Stimulated activated CD8-positive, alpha-beta memory T cell treated with anti-CD3 and anti-CD28 coated beads, Interleukin-15, amount 100 ng/mL, for 4 hours (primary cell): Measurements from ENCODE around the gene B3GALT5.
"Not testable (repeated sequence)": the region's sequence is repeated elsewhere in the genome, so short reads cannot be mapped to it uniquely, and the experiment has no call there.

Experiments used
- DNase-seq, 2 donors: peaks; one replicate each; pipeline ENCODE4 v3.0.0-alpha.2; 2020; ENCODE audit warnings: low read depth in 2 of 2

Gene B3GALT5

GRCh38 chr21:39612233-39613040 is at the start of gene B3GALT5:
Gene B3GALT5 (plus strand): TSS chr21:39612940. CDS start chr21:39660560, 47,620 bp downstream.
- no peak for DNase-seq

- no peak for DNase-seq
Measured at GRCh38 chr21:39564200-39564599, 48.5 kb upstream of the B3GALT5 start.

- no peak for DNase-seq
Measured at GRCh38 chr21:39567180-39567972, 45.4 kb upstream of the B3GALT5 start.

- DNase-seq = no peak
Measured at GRCh38 chr21:39568361-39568760, 44.4 kb upstream of the B3GALT5 start.

- DNase-seq = no peak
Measured at GRCh38 chr21:39575775-39576174, 37.0 kb upstream of the B3GALT5 start.

GRCh38 chr21:39576518-39577128 is 36.1 kb upstream of the B3GALT5 start:
- no peak for DNase-seq

DNA sequence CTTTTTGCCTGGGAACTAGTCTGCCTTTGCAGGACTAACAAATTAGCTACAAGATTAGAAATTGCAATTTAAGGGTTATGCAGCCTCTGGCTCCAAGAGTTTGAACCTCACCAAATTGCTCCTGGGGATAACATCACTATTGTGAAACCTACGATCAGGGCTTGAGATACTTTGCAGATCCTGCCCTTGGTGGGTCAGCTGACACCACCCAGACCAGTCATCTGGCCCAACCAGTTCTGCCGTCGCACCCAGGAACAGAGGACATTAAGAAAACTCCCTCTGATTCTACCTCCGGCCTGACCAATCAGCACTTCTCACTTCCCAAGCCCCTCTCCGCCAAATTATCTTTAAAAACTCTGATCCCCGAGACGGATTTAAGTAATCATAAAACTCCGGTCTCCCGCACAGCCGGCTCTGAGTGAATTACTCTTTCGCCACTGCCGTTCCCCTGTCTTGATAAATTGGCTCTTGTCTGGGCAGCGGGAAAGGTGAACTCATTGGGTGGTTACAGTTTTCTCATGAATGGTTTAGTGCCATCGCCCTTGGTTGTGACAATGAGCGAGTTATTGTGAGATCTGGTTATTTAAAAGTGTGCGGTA is 32.9 kb upstream of the B3GALT5 start:
- DNase-seq = no peak

DNA sequence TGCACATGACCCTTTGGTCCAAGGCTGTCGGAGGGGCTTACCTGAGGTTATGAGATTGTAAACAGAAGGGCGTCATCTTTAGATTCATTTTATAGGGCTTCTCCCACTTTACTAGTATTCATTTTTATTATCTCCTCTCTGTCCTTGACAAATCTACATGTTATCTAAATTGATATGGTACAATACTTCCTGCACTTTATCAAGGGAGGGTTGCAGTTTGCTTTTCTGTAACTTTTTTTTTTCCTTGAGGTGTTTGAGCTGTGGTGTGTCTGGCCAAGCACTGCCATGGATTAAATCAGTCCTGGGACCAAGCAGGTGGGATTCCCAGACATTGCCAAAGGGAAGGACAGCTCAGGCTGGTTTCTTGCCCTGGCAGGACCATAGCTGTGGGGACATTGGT is 32.0 kb upstream of the B3GALT5 start:
- no peak for DNase-seq

DNA sequence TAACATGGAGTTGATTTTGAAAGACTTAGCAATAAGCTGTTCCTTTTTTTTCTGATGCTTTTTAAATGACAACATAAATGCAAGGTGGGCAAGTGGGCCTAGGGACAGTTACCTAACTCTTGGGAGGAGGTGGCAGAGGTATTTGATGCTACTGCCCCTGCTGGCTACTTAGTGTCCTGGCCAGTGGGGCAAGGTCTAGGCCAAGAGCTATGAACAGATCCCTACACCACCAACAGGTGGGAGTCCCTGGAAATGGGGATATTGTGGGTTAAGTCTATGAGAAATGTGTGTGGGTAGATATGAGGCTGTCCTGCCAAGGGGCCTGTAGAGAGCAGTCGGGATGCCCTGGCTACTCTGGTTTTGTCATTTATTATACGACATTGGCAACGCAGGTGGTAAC is 31.3 kb upstream of the B3GALT5 start:
- DNase-seq = no peak

DNA sequence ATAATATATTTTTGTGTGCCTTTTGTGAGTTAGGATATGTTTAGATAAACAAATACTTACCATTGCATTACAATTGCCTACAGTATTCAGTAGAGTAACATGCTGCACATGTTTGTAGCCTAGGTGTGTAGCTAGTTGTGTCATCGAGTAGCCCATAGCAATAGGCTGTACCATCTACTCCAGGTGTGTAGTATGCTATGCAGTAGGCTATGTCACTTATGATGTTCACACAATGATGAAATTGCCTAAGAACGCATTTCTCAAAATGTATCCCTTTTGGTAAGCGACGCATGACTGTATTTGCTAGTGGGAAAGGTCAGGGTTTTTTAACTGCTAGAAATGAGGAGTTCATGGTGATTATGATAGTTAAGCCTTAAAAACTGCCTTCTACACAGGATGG is 30.0 kb upstream of the B3GALT5 start:
- DNase-seq = no peak

DNA sequence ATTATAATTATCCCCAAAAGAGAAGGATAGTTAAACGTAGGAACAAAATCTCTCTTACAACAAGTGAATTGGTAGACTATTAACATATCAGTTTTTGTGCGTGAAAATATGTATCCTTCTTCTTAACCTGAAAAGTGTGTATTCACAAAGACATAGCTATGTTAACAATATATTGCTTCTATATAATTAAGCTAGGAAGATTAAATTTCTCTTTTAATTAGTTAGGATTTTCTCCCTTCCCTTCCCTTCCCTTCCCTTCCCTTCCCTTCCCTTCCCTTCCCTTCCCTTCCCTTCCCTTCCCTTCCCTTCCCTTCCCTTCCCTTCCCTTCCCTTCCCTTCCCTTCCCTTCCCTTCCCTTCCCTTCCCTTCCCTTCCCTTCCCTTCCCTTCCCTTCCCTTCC is 29.2 kb upstream of the B3GALT5 start:
- not testable (repeated sequence) for DNase-seq

DNA sequence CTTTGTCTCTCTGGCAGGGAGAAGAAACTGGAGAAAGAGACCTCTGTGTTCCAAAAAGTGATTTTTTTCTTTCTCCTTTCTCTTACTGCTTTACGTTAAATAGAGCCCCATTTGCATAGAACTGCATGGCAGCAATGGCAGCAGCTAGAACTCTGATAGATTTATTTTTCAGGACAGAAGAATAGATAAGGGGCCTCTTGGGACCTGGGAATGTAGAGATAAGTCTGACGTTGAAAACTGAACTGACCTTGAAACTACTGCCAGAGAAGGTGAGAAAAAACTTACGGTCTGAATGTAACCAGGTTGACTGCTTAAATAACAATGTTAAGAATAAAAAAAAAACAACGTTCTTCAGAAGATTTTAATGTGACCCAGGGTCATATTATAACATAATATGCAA is 25.4 kb upstream of the B3GALT5 start:
- no peak for DNase-seq

DNA sequence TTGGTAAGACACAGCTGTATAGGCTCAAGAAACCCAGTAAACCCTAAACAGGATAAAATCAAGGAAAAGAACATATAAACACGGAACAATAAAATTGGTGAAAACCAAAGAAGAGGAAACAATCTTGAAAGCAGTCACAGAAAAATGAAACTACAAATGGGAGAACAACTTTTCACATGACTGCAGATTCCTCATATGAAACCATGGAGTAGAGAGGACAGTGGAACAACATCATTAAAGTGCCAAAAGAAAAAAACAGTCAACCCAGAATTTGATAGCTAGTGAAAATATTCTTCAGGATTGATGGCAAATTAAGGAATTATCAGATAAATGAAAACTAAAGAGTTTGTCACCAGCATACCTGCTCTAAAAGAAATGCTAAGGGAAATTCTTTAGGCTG is 23.9 kb upstream of the B3GALT5 start:
- DNase-seq = no peak

- no peak for DNase-seq
Measured at GRCh38 chr21:39593522-39593921, 19.2 kb upstream of the B3GALT5 start.

- DNase-seq = no peak
Measured at GRCh38 chr21:39595465-39595864, 17.3 kb upstream of the B3GALT5 start.

DNA sequence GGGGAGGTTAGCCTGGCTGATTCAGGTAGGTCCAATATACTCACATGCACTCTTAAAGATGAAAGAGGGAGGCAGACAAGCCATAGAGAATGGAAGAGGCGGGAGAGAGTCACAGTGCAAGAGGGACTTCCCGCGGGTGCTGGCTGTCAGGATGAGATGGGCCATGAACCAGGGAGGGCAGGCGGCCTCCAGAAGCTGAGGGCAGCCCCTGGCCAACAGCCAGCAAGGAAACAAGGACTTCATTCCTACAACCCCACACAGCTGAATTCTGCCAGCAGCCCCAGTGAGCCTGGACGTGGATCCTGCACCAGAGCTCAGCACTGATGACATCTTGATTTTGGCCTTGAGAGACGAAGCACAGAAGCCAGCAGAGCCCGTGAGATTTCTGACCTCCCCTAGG is 15.1 kb upstream of the B3GALT5 start:
- no peak for DNase-seq

DNA sequence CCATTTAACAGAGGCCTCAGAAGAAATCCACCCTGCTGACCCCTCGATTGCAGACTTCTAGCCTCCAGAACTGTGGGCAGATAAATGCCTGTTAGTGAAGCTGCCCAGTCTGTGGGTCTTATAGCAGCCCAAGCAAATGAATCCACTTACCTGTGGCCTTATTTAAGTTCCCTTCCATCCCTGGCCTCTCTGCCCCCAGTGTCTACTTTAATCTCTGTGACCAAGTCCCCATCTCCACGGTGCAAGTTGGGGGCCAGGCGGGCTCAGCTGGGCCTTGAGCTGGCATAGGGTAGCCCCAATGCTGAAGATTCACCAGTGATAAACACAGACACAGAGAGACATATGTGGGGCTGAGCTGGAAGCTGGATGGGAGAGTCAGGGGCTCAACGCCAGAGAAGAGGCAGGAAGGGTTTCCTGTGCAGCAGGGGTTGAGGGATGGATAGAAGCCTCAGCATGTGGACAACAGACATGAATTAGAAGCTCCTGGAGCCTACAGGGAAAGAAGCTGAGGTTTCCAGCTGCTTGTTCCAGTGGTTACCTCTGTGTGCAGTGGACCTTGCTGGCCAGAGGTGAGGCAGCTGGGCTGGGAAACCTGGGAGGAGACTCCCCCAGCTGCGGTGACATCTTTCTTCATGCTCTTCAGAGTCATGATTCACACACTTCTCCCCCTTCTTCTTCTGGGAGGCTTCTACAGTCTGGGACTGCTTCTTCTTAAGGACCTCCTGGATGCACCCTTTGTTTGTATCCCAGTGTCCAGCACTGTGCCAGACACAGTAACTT is 13.4 kb upstream of the B3GALT5 start:
- no peak for DNase-seq

GRCh38 chr21:39601187-39601928 is 11.4 kb upstream of the B3GALT5 start:
- DNase-seq = no peak

DNA sequence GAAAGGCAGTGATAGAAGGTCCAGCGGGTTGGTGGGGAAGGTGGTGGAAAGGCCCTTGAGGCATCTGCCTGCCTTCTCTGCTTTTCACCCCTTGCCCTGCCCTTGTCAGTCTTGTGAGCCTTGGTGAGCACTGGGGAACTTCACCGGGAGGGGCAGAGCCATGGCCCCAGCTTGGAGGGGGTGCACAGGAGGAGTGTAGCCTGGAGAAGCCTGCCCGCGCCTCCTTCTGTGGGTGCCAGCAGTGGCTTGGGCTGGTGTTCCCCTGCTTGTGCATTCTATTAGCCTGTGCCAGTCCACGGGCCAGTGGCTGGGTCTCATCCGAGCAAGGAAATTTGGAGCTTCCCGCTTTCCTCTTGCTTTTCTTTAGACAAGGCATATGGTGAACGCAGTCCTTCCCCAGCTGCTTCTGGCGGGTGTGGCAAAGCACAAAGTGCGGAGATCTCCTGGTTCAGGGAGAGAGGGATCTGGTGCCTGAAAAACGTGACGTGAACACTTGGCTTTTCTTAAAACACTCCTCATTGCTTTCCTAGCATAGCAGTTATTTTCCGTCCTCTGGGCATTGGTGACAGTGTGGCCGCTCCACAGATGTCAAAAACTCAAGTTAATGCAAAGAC is 10.6 kb upstream of the B3GALT5 start:
- DNase-seq = no peak

- DNase-seq = no peak
Measured at GRCh38 chr21:39602793-39603192, 9.9 kb upstream of the B3GALT5 start.
